CD4-positive, alpha-beta T cell treated with Interleukin-10 for 1 hour (primary cell): ENCODE data around the gene DST.

Experiments used
- DNase-seq: peaks from one replicate; pipeline ENCODE4 v3.0.0-alpha.2; 2020

The DST gene

GRCh38 chr6:56642366-56643261, at the start of gene DST:
TSS of gene DST (minus strand) at chr6:56642889.
- DNase-seq, result no peak

DNA sequence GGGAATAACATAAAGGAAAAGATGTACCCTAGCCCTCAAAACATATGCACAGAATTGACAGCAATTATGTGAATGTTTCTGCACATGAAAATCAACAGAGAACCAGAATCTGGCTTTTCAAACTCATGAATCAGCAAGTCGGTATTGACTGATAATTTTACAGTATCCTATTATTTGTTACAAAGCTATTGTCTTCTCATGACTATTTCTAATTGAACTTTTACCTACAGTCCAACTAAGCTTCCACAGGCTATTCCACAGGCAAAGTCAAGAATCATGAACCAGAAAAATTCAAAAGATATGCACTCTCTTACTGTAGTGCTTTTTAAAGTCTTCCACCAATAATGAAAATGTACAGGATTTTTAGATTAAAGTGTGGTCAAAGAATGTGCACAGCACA, 49.1 kb upstream of the DST start:
- no peak for DNase-seq

- DNase-seq, result no peak
These were observed 48.6 kb upstream of the DST start for GRCh38 chr6:56691286-56691595.

GRCh38 chr6:56690519-56691285, 48.0 kb upstream of the DST start:
- DNase-seq, result no peak

DNA sequence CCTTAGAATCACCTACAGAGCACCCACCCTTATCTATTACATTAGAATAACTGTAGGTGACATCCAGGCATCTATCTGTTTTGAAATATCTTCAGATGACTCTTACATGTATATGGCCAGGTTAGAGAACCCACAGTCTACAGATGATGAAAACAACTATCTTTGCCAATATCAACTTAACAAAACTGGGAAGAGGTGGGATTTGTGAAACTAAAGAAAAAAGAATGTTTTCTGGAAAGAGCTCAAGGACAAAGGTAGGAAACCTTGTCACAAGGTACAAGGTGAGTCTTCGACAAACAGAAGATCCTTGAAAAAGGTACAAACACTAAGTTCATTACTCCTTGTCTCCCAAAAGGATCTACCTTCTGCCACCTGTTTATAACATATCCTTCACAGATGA, 47.0 kb upstream of the DST start:
- no peak for DNase-seq

DNA sequence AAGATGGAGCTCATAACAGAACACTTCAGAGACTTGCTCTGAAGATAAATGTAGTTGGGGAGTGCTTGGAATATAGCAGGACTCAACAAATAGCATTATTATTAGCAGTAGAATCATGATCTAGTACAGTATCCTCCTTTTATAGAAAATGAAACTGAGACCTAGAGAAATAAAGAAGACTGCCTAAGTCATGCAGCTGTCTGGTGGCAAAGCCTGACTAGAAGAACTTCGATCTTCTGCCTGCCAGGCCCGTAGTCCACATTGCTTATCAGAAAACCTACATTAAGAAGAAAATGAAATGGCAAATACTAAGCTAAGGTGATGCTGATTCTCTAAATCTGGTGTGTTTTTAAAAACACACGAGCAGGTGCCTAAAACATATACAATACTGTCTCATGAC, 46.4 kb upstream of the DST start:
- no peak for DNase-seq

- no peak for DNase-seq
These were observed 45.8 kb upstream of the DST start for GRCh38 chr6:56688521-56688920.

- no peak for DNase-seq
These were observed 44.9 kb upstream of the DST start for GRCh38 chr6:56687551-56687950.

GRCh38 chr6:56686429-56686828, 43.7 kb upstream of the DST start:
- DNase-seq, result no peak

- no peak for DNase-seq
These were observed 43.3 kb upstream of the DST start for GRCh38 chr6:56685994-56686393.

GRCh38 chr6:56685102-56685733, 42.5 kb upstream of the DST start:
- no peak for DNase-seq

DNA sequence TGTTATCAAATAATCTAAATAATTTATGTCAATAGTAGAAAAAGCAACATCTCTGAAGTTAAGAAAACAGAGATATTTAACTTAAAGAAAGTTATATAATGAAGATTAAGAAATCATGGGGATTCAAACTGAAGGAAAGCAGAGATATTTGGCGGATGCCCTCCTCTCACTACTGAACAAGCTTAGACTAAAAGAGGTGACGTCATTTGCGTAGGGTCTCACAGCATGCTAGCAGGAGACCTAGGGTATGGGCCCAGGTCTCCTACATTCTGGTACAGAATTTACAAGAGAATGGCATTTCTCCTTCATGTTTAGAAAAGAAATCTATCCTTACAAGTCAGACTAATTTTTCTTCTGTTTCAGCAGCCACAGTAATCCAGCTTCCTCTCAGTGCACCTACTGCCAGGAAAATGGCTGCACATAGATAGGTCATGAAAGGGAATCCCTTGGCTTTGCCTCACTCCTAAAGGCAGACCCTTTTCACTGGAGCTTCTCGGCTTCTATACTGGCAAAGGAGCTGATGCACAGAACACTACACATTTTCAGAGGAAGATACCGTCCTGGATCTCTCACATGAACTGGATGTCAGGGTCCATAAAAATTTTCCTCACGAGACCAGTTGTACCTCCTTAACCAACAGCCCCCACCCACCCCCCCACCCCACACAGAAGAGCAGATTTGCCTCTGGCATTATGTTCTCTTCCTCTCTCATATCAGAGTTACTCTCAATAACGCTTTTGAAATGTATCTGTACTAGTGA, 41.8 kb upstream of the DST start:
- DNase-seq, result no peak

GRCh38 chr6:56683882-56684281, 41.2 kb upstream of the DST start:
- DNase-seq, result no peak

DNA sequence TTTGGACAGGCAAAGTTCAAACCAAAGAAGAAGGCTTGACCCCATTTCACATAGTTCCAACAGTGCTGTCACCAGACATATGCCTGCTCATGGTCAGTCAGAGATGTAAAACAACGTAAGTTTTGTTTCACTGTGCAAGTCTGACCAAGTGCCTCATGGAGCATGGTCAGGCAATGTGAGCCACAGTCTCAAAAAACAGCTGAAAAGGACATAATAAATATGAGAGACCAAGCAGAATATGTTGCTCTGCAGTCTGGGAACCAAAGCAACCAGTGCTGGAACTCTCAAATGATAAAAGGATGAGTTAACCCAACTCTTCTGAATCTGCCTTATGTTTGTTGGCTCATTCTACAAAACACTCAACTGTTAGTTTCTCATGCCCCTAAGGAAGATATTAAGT, 39.9 kb upstream of the DST start:
- no peak for DNase-seq

- no peak for DNase-seq
These were observed 34.9 kb upstream of the DST start for GRCh38 chr6:56677559-56677958.

DNA sequence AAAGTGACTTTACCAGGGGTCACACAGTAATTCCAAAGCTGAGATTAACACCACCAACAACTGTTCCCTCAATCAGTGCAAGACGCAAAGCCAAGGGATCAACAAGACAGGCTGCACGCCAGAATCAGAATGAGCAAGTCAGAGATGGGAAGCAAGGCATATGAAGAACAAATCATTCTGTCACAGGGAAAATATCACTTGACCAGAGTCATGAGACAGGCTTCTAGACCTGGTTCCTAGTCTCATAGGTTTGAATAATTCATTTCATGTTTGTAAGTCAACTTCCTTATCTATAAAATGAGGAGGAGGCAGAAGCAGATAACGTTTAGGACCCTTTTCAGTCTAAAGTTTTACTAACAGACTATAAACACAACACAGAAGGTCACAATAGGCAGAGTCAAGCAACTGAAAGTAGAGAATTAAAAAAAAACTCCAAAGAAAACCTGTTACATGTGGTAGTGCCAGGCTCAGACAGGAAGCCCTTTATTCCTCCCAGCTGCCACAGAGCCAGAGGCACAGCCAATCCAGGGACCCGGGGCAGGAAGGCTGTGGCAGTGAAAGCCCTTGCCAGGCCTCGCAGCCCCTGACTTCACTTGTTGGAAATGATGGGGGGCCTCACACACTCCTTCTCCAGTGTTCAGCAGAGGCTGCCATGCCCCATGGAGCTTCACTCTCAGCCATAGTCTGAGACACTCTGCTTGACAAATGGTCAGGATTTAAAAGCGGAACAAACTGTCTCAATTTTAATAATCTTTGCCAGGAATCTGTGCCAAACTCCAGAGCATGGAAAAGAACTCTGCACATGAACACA, 29.2 kb upstream of the DST start:
- DNase-seq, result no peak

GRCh38 chr6:56671160-56671559, 28.5 kb upstream of the DST start:
- DNase-seq, result no peak

DNA sequence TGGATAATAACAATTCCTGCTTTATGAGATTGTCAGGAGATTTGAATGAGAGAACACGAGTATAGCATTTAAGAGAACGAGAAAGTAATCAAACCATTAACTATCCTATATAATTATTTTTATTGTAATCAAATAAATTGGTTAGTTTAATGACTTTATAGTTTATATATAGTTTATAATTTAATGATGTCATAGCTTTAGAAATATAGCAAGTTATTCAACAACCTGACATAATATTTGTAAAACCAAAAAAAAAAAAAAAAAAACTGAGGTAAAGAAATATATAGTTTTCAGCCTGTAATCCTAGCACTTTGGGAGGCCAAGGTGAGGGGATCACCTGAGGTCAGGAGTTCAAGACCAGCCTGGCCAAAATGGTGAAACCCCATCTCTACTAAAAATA, 26.4 kb upstream of the DST start:
- no peak for DNase-seq

DNA sequence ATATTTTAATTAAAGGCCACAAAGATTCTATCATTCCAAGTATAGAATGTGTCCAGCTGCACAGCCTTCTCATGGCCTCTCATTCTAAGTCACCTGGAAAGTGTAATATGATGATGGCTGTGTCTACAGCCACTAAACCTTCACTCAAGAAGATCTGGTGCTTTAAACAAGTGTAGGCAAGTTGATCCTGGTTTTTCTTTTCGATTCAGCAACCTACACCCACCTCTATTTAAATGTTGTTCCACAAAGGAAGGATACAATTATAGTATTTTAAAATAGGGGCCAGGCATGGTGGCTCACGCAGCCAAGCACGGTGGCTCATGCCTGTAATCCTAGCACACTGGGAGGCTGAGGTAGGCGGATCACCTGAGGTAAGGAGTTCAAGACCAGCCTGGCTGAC, 25.5 kb upstream of the DST start:
- DNase-seq, result no peak

DNA sequence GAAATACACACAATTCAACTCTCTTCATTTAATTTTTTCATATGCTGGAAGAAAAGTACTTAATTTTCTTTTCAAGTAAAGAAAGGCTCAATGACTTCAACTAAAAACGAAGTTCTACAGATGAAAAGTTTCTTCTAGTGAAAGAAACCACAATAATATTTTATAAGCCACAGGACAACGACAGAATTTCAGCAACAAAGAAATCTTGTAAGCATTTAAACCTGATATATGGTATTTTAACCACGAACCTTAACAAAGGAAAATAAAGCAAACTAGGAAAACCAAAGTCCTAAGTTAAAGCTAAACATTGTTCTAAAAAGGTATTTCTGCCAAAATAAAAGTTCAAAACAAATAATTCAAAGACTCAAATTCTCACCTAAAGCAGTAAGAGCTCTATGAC, 24.6 kb upstream of the DST start:
- DNase-seq, result no peak

DNA sequence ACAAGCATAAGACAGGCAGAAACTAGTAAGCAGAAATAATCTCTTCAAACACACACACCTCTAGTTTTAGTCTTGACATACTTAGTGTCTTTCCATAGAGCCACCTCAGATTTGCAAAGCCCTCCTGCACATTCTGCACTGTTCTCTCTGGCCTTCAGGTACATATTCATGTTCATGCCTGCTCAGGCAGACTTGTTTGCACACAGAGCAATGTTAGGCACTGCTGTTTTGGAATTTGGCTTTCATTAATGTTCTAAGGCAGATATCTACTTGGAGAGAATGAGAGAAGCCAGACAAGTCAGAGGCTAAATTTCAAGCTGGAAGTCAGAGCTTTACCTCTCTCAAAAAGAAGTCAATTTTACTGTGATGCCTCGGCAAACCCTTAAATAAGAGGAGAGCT, 21.3 kb upstream of the DST start:
- DNase-seq, result no peak

- DNase-seq, result no peak
These were observed 20.7 kb upstream of the DST start for GRCh38 chr6:56663344-56663743.
